ENCODE results near the gene TCP1.
"Not testable (repeated sequence)": the region's sequence is repeated elsewhere in the genome, so short reads cannot be mapped to it uniquely, and the experiment has no call there.

Gene TCP1

DNA sequence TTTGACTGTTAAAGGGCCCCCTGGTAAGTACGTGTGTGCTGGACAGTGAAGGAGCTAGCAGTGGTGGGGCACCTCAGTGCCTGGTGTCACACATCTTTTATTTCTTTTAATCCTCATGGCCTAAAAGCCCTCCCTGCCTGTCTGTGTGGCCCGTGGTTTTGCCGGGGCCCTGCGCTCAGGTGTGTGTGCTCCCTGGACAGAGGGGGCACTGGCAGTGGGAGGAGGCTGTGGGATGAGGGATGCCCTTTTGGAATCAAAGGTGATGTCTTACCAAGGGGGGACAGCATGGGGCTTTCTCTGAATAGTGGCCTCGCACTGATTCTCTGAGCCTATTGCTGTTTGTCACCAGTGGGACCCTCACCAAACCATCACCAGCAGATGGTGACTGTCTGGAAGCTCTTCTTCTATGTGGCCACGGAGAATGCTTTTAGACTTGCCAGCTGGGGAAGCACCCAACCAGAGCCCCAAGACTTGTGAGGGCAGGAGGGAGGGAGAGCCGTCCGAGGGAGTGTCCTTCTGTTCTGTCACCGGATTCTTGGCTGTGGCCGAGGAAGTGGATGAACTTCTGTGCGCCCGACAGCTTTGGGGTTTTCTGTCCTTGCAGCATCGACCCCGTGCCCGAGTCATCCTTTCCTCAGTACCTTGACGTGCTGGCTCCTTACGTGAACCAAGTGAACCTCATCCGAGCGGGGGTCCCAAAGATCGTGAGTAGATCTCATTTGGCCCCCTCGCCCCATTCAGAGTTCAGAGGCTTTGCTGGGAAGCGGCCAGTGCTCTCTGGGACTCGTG, 28.7 kb upstream of the TCP1 start:
- DNase-seq (ENCODE audit: low read depth), result no peak

GRCh38 chr6:159816775-159817174, 27.4 kb upstream of the TCP1 start:
- not testable (repeated sequence) for DNase-seq (ENCODE audit: low read depth)

DNA sequence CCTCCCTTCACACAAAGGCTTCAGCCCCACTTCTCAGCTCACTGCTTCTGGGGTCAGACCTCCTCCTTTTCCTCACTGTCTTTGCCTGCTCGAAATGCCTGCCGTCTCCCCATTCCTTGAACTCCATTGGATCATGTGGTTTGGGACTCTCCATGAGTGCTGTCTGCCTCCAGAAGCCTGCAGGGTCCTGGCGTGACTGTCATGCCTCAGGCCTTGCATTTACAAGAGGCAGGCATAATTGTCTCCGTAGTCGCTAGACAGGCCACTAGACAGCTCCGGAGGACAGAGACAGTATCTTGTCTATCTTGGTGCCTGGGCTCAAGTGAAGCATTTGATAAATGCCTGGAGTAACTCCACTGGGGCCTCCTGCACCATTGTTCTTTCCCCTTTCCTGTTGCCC, 26.0 kb upstream of the TCP1 start:
- no peak for DNase-seq (ENCODE audit: low read depth)

- no peak for DNase-seq (ENCODE audit: low read depth)
Measured at GRCh38 chr6:159813781-159814180, 24.4 kb upstream of the TCP1 start.

DNA sequence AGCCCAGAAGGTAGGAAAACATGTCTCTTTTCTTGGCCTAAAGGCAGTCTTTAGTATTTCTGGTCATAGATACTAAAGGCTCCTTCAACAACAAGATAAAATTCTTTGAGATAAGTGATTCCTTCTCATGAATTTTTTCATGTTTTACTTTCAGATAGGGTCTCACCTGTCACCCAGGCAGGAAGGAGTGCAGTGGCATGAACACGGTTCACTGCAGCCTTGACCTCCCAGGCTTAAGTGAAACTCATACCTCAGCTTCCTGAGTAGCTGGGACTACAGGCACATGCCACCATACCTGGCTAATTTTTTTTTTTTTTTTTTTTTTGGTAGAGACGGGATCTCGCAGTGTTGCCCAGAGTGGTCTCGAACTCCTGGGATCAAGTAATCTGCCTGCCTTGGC, 19.7 kb upstream of the TCP1 start:
- no peak for DNase-seq (ENCODE audit: low read depth)

GRCh38 chr6:159808647-159809046, 19.2 kb upstream of the TCP1 start:
- DNase-seq (ENCODE audit: low read depth), result no peak

DNA sequence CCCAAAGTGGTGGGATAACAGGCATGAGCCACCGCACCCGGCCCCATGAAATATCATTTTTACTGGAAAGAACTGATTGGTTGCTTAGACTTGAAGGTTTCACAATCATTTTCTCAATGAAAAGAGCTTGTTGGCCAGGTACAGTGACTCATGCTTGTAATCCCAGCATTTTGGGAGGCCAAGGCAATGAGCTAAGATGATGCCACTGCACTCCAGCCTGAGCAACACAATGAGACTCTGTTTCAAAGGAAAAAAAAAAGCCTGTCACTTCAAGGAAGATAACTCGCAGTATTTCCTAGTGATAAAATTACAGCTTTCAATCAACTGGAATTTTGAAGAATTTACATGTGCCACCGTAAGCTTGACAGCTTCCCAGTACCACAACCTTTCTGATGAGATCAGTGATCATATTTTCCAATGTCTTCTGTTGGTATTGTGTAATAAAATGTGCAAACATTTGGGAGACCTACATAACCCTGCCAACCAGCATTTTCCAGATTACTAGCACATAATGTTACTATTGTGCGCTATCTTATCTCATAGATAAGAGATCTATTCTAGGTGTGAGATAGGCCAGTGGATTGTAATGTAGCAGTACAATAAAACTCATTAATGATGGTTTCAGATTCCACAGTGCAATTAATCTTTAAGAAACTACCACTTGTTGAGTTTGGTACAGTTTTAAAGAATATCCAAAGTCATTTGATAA, 17.9 kb upstream of the TCP1 start:
- DNase-seq (ENCODE audit: low read depth), result no peak

DNA sequence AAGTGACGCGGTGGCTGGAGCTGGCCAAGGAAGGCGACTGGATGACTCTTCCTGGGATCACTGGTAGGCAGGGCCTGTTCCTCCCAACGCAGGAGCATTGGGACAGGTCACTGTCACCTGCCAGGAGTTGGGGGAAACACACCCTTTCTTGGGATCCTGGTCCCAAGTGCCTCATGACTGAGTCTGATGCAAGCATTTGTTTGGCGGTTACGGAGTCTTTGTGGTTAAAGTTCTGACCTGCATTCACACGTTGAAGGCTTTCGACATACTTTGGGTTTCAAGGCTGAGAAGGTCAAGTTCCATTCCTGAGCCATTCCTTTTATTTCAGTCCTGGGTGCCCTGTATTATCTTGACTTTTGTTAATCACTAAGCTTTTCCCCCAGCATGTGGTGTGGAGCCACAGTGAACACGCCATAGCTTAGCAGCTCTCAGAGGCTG, 16.6 kb upstream of the TCP1 start:
- DNase-seq (ENCODE audit: low read depth), result no peak

DNA sequence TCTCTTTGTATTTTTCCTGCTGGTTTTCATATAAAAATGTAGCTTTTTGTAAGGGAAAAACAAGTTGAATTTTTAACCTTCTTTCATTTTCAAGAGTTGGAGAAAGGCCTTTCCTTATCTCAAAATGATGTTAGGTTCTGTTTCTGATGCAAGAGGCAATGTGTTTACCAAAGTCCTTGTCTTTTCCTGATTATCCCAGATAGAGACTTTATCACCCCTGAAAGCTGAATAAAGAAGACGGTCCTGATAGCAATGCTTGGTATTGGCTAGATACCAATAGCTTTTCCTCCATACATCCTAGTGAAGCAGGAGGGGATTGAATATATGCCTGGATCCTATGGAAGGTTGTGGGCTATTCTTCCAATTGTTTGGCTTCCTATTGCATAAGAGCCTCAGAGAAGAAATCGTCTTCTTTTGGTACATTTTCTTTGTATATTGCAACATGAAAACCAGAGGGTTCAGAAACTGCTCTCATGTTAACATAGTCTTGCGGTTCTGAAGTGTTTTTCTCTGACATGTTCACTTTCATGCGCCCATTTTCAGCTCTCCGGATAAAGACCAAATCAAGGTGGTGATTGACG, 16.1 kb upstream of the TCP1 start:
- DNase-seq (ENCODE audit: low read depth), result no peak

DNA sequence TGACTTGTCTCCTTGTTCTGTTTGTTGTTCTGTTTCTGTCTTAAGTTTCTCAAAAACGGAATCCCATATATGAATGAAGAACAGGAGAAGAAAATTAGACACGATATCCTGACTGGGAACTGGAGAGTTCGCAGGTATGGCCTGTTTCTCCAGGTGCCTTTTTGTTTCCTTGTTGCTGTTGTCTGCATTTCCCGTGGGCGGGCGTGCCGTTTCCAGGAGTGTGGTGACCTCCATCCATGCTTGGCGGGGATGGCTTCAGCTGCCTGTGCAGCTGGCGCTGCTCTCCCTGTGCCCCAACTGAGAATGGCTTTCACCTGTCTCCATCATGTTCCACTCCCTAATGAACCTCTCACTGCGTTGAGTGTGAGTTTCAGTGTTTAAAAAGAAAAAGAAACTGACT, 15.1 kb upstream of the TCP1 start:
- no peak for DNase-seq (ENCODE audit: low read depth)

DNA sequence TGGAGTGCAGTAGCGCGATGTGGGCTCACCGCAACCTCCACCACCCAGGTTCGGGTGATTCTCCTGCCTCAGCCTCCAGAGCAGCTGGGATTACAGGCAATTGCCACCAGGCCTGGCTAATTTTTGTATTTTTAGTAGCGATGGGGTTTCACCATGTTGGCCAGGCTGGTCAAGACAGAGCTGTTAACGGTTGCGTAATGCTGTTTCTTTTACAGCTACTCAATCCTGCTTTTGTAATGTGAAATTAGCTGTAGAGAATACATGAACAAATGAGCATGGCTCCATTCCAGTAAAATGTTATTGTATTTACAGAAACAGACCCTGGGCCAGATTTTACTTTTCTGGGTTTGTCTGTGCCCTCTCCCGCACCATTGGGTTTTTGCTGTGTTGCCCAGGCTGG, 12.5 kb upstream of the TCP1 start:
- DNase-seq (ENCODE audit: low read depth), result no peak

GRCh38 chr6:159800141-159800865, 10.9 kb upstream of the TCP1 start, which contains the start of gene PNLDC1:
PNLDC1 (plus strand) TSS chr6:159800276; CDS start chr6:159800308, 32 bp downstream.
- DNase-seq (ENCODE audit: low read depth), result no peak

GRCh38 chr6:159797554-159797953, 8.2 kb upstream of the TCP1 start:
- no peak for DNase-seq (ENCODE audit: low read depth)

GRCh38 chr6:159794976-159795375, 5.6 kb upstream of the TCP1 start:
- DNase-seq (ENCODE audit: low read depth), result not testable (repeated sequence)

- no peak for DNase-seq (ENCODE audit: low read depth)
Measured at GRCh38 chr6:159790956-159791598, 1.7 kb upstream of the TCP1 start.

DNA sequence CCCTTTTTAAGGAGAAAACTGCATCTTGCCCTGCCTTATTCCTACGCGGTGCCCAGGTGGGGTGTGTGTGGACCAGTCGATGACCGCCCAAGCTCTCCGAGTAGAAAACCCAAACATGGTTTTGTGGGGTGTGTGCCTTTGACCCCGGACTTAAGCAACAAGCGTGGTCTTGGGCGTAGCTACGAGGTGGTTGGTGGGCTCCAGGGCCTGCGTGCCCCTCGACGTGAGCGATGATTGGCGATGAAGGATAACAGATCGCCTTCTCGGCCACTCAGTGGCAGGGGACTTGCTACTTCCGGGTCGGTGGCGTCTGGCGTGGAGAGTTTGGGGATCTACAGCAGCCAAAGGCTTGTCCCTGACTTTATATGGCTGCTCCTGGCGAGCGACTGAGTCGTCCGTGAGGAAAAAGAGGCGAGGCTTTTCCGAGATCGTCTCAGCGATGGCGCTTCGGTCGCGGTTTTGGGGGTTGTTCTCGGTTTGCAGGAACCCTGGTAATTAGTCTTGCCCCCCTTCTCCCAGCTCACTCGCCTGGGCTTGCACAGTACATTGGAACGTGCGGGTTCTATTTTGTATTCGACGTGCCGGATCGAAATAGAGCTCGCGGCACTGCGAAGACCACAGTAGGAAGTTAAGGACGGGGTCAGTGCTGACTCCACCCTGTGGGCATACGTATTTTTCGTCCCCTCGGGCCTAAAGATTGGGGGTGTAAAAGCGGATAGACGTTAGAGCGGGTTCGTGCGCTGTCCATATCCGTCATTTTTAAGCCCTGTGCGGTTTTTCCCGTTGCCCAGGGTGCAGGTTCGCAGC, 950 bp upstream of the TCP1 start, which contains the start of gene MRPL18:
Gene MRPL18 (plus strand): TSS at position 319 of the 807 bp plus-strand sequence. CDS start 121 bp downstream, at position 440.
- DNase-seq (ENCODE audit: low read depth), result peak; percentile 87

- no peak for DNase-seq (ENCODE audit: low read depth)
Measured at GRCh38 chr6:159788753-159789376, 537 bp downstream of the TCP1 start.

DNA sequence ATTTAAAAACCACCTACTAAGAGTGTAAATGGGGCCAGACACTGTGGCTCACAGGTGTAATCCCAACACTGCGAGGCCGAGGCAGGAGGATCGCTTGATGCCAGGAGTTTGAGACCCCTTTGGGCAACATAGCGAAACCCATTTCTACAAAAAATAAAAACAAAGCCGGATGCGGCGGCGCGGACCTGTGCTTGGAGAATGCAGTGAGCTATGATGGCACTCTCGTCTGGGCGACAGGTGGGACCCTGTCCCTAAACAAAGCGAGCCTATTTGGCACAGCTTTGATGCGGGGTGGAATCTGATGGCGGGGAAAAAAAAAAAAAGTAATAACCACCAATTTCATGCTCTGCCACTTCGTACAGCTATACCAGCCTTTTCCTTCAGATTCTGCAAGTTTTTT, 1.1 kb downstream of the TCP1 start:
- DNase-seq (ENCODE audit: low read depth), result no peak

DNA sequence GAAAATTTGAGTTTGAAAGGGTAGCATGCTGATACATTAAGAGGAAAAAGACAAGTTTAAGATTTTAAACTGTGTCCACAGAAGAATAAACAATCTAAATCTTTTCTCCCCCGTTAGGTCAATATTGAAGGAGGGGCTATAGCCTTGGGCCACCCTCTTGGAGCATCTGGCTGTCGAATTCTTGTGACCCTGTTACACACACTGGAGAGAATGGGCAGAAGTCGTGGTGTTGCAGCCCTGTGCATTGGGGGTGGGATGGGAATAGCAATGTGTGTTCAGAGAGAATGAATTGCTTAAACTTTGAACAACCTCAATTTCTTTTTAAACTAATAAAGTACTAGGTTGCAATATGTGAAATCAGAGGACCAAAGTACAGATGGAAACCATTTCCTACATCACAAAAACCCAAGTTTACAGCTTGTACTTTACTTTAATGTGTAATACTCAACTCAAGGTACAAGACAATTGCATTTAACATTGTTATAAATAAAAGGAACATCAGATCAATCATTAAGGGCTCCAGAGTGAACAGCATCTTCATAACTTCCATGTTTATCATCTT, 10.8 kb downstream of the TCP1 start:
- no peak for DNase-seq (ENCODE audit: low read depth)

DNA sequence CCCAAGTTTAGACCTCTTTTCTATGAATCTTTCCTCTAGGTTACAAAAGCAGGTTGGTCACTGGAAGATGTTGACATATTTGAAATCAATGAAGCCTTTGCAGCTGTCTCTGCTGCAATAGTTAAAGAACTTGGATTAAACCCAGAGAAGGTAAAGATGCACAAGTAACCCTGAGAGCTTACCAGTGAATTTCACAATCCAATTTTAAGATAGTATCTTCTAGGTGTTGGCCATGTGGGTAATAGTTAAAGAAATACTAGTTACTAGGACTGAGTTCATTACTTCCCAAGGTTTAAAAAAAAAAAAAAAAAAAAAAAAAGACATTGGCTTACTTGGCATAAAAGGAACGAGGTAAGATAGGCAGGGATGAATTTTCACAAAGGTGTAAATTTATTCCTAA, 11.3 kb downstream of the TCP1 start:
- no peak for DNase-seq (ENCODE audit: low read depth)

Data from HS-5 (cell line).